Stimulated activated CD4-positive, alpha-beta T cell treated with anti-CD3 and anti-CD28 coated beads, Interleukin-15, amount 100 ng/mL, for 24 hours (primary cell): Measurements from ENCODE around the gene CEACAM7.
A peak's percentile ranks its signal among the peaks of the same experiment; 100 is the strongest.
"Not testable (repeated sequence)": the region's sequence is repeated elsewhere in the genome, so short reads cannot be mapped to it uniquely, and the experiment has no call there.

Experiments used
- DNase-seq: peaks from one replicate; pipeline ENCODE4 v3.0.0-alpha.2; 2020

CEACAM7 gene

GRCh38 chr19:41688098-41688497 is at the start of gene CEACAM7:
CEACAM7 (minus strand) TSS chr19:41688270; CDS start chr19:41688165, 105 bp downstream.
- no peak for DNase-seq

GRCh38 chr19:41735071-41735600 is 47.1 kb upstream of the CEACAM7 start:
- DNase-seq: no peak

- DNase-seq: no peak
These were observed 46.5 kb upstream of the CEACAM7 start for GRCh38 chr19:41734585-41734984.

GRCh38 chr19:41734156-41734555 is 46.1 kb upstream of the CEACAM7 start:
- no peak for DNase-seq

- DNase-seq: no peak
These were observed 38.4 kb upstream of the CEACAM7 start for GRCh38 chr19:41726493-41726892.

- DNase-seq: no peak
These were observed 32.0 kb upstream of the CEACAM7 start for GRCh38 chr19:41720103-41720502.

- no peak for DNase-seq
These were observed 30.7 kb upstream of the CEACAM7 start for GRCh38 chr19:41718761-41719160.

- DNase-seq: no peak
These were observed 26.5 kb upstream of the CEACAM7 start for GRCh38 chr19:41714598-41714997.

GRCh38 chr19:41711376-41712261 is 23.5 kb upstream of the CEACAM7 start:
- DNase-seq: no peak

- no peak for DNase-seq
These were observed 22.0 kb upstream of the CEACAM7 start for GRCh38 chr19:41709951-41710645.

- not testable (repeated sequence) for DNase-seq
These were observed 21.4 kb upstream of the CEACAM7 start for GRCh38 chr19:41709516-41709915.

GRCh38 chr19:41708481-41708880 is 20.4 kb upstream of the CEACAM7 start, which contains the start of gene CEACAM5:
CEACAM5 (plus strand) TSS chr19:41708626; CDS start chr19:41708732, 106 bp downstream.
- no peak for DNase-seq

- no peak for DNase-seq
These were observed 19.9 kb upstream of the CEACAM7 start for GRCh38 chr19:41707871-41708371.

GRCh38 chr19:41707502-41707812 is 19.4 kb upstream of the CEACAM7 start:
- no peak for DNase-seq

- peak; percentile 80 for DNase-seq
These were observed 18.9 kb upstream of the CEACAM7 start for GRCh38 chr19:41706741-41707501.

GRCh38 chr19:41705393-41706174 is 17.5 kb upstream of the CEACAM7 start:
- DNase-seq: peak; percentile 53

- DNase-seq: no peak
These were observed 15.7 kb upstream of the CEACAM7 start for GRCh38 chr19:41703602-41704293.

GRCh38 chr19:41702171-41702651 is 14.1 kb upstream of the CEACAM7 start:
- DNase-seq: no peak

- peak; percentile 12 for DNase-seq
These were observed 13.5 kb upstream of the CEACAM7 start for GRCh38 chr19:41701401-41702075.

- no peak for DNase-seq
These were observed 12.5 kb upstream of the CEACAM7 start for GRCh38 chr19:41700381-41701195.
